Measurements from ENCODE around the gene NOP56. TPM values are rescaled to one million over a fixed set of nuclear protein-coding genes. Genes with fewer than 3 reads are reported as not detected.

Gene NOP56
- total RNA-seq, 2 donors from 2014 or later, result 424 to 981 TPM

GRCh38 chr20:2624190-2624589 lies 28.2 kb upstream of the NOP56 start:
- ATAC-seq (no peak), DNase-seq (ENCODE audit: low spot score) (no peak)
- H3K27me3 Mint-ChIP-seq, result peaks cover 17 to 19% of the 10 kb centered on the region in 2 donors
- no peaks in the 10 kb centered on the region for H3K4me1 Mint-ChIP-seq (ENCODE audit: low read depth in 2 of 2)
- no peaks in the 10 kb centered on the region for H3K9me3 Mint-ChIP-seq
- H3K4me3 Mint-ChIP-seq, result no peak overlapping the region
- H3K36me3 Mint-ChIP-seq, result peaks cover 12% of the 10 kb centered on the region
- no peak overlapping the region for H3K27ac Mint-ChIP-seq

- peaks cover 8 to 19% of the 10 kb centered on the region in 2 donors for H3K27me3 Mint-ChIP-seq
- H3K36me3 Mint-ChIP-seq, result peaks cover 11% of the 10 kb centered on the region
- no peak for ATAC-seq
- no peak overlapping the region for H3K4me3 Mint-ChIP-seq
- no peaks in the 10 kb centered on the region for H3K9me3 Mint-ChIP-seq
- no peak overlapping the region for H3K27ac Mint-ChIP-seq
- DNase-seq (ENCODE audit: low spot score), result no peak
- no peaks in the 10 kb centered on the region for H3K4me1 Mint-ChIP-seq (ENCODE audit: low read depth in 2 of 2)
Observed at GRCh38 chr20:2625062-2625461, 27.4 kb upstream of the NOP56 start.

- Mint-ChIP-seq H3K27me3 (peaks cover 6 to 12% of the 10 kb centered on the region in 2 donors), H3K4me1 (ENCODE audit: low read depth in 2 of 2) (no peaks in the 10 kb centered on the region), H3K36me3 (peaks cover 16% of the 10 kb centered on the region), H3K9me3 (no peaks in the 10 kb centered on the region), H3K27ac (no peak overlapping the region), H3K4me3 (no peak overlapping the region)
- DNase-seq (ENCODE audit: low spot score) (no peak), ATAC-seq (no peak)
Observed at GRCh38 chr20:2626853-2627541, 25.4 kb upstream of the NOP56 start.

GRCh38 chr20:2631228-2631627 lies 21.2 kb upstream of the NOP56 start:
- peaks cover 7 to 20% of the 10 kb centered on the region in 2 donors for H3K27me3 Mint-ChIP-seq
- H3K9me3 Mint-ChIP-seq, result no peaks in the 10 kb centered on the region
- no peak overlapping the region for H3K27ac Mint-ChIP-seq
- H3K4me3 Mint-ChIP-seq, result no peak overlapping the region
- peaks cover under 1 to 13% of the 10 kb centered on the region in 2 donors for H3K4me1 Mint-ChIP-seq (ENCODE audit: low read depth in 2 of 2)
- ATAC-seq, result no peak
- no peak for DNase-seq (ENCODE audit: low spot score)
- H3K36me3 Mint-ChIP-seq, result peaks cover 17% of the 10 kb centered on the region

- ATAC-seq (no peak), DNase-seq (ENCODE audit: low spot score) (no peak)
- Mint-ChIP-seq H3K36me3 (peaks cover 9% of the 10 kb centered on the region), H3K27me3 (peaks cover 2 to 20% of the 10 kb centered on the region in 2 donors), H3K27ac (no peak overlapping the region), H3K4me1 (ENCODE audit: low read depth in 2 of 2) (peaks cover 16 to 30% of the 10 kb centered on the region in 2 donors), H3K9me3 (no peaks in the 10 kb centered on the region), H3K4me3 (no peak overlapping the region)
Observed at GRCh38 chr20:2633381-2633780, 19.1 kb upstream of the NOP56 start.

GRCh38 chr20:2637246-2637645 lies 15.2 kb upstream of the NOP56 start:
- H3K4me1 Mint-ChIP-seq (ENCODE audit: low read depth in 2 of 2), result peaks cover 29 to 38% of the 10 kb centered on the region in 2 donors
- ATAC-seq, result peak; percentile 58 to 65
- H3K9me3 Mint-ChIP-seq, result no peaks in the 10 kb centered on the region
- peak overlapping the region in 1 of 2 donors; percentile 77 for H3K27ac Mint-ChIP-seq
- DNase-seq (ENCODE audit: low spot score), result no peak
- H3K27me3 Mint-ChIP-seq, result peaks cover 2 to 13% of the 10 kb centered on the region in 2 donors
- H3K36me3 Mint-ChIP-seq, result no peaks in the 10 kb centered on the region
- H3K4me3 Mint-ChIP-seq, result peak overlapping the region; percentile 6

- Mint-ChIP-seq H3K4me3 (no peak overlapping the region), H3K4me1 (ENCODE audit: low read depth in 2 of 2) (peaks cover 29 to 32% of the 10 kb centered on the region in 2 donors), H3K27ac (no peak overlapping the region), H3K27me3 (no peaks in the 10 kb centered on the region), H3K36me3 (no peaks in the 10 kb centered on the region), H3K9me3 (no peaks in the 10 kb centered on the region)
- no peak for ATAC-seq
- DNase-seq (ENCODE audit: low spot score), result no peak
Observed at GRCh38 chr20:2640260-2640659, 12.2 kb upstream of the NOP56 start.

- Mint-ChIP-seq H3K27ac (no peak overlapping the region), H3K4me3 (no peak overlapping the region), H3K36me3 (no peaks in the 10 kb centered on the region), H3K4me1 (ENCODE audit: low read depth in 2 of 2) (peaks cover 29% of the 10 kb centered on the region in 2 donors), H3K27me3 (no peaks in the 10 kb centered on the region), H3K9me3 (no peaks in the 10 kb centered on the region)
- no peak for ATAC-seq
- no peak for DNase-seq (ENCODE audit: low spot score)
Observed at GRCh38 chr20:2640899-2641298, 11.5 kb upstream of the NOP56 start.

- no peak overlapping the region for H3K4me3 Mint-ChIP-seq
- no peaks in the 10 kb centered on the region for H3K9me3 Mint-ChIP-seq
- no peak overlapping the region for H3K27ac Mint-ChIP-seq
- no peaks in the 10 kb centered on the region for H3K27me3 Mint-ChIP-seq
- ATAC-seq, result no peak
- peaks cover 13% of the 10 kb centered on the region in 2 donors for H3K4me1 Mint-ChIP-seq (ENCODE audit: low read depth in 2 of 2)
- DNase-seq (ENCODE audit: low spot score), result no peak
- no peaks in the 10 kb centered on the region for H3K36me3 Mint-ChIP-seq
Observed at GRCh38 chr20:2643708-2644107, 8.7 kb upstream of the NOP56 start.

GRCh38 chr20:2652724-2653555 lies 508 bp downstream of the NOP56 start:
- peak overlapping the region; percentile 86 for H3K4me3 Mint-ChIP-seq
- DNase-seq (ENCODE audit: low spot score) (no peak), ATAC-seq (peak; percentile 66 to 71)
- peaks cover 28% of the 10 kb centered on the region for H3K36me3 Mint-ChIP-seq
- peak overlapping the region; percentile 67 to 85 for H3K27ac Mint-ChIP-seq
- no peaks in the 10 kb centered on the region for H3K27me3 Mint-ChIP-seq
- H3K4me1 Mint-ChIP-seq (ENCODE audit: low read depth in 2 of 2), result peaks cover 26 to 28% of the 10 kb centered on the region in 2 donors
- no peaks in the 10 kb centered on the region for H3K9me3 Mint-ChIP-seq

GRCh38 chr20:2653556-2654383 lies 1.3 kb downstream of the NOP56 start:
- DNase-seq (ENCODE audit: low spot score), result no peak
- Mint-ChIP-seq H3K27me3 (no peaks in the 10 kb centered on the region), H3K4me1 (ENCODE audit: low read depth in 2 of 2) (peaks cover 30% of the 10 kb centered on the region in 2 donors), H3K9me3 (no peaks in the 10 kb centered on the region), H3K27ac (peak overlapping the region; percentile 67 to 85), H3K4me3 (peak overlapping the region; percentile 86), H3K36me3 (peaks cover 33% of the 10 kb centered on the region)
- ATAC-seq, result no peak

- no peaks in the 10 kb centered on the region for H3K9me3 Mint-ChIP-seq
- H3K36me3 Mint-ChIP-seq, result peaks cover 37% of the 10 kb centered on the region
- peaks cover 34% of the 10 kb centered on the region in 2 donors for H3K4me1 Mint-ChIP-seq (ENCODE audit: low read depth in 2 of 2)
- ATAC-seq (no peak), DNase-seq (ENCODE audit: low spot score) (no peak)
- peak overlapping the region; percentile 86 for H3K4me3 Mint-ChIP-seq
- H3K27ac Mint-ChIP-seq, result peak overlapping the region; percentile 67 to 85
- H3K27me3 Mint-ChIP-seq, result no peaks in the 10 kb centered on the region
Observed at GRCh38 chr20:2654384-2654822, 2.0 kb downstream of the NOP56 start.

- peaks cover 37% of the 10 kb centered on the region for H3K36me3 Mint-ChIP-seq
- peak overlapping the region; percentile 67 to 85 for H3K27ac Mint-ChIP-seq
- H3K4me1 Mint-ChIP-seq (ENCODE audit: low read depth in 2 of 2), result peaks cover 34% of the 10 kb centered on the region in 2 donors
- ATAC-seq (no peak), DNase-seq (ENCODE audit: low spot score) (no peak)
- H3K27me3 Mint-ChIP-seq, result no peaks in the 10 kb centered on the region
- no peaks in the 10 kb centered on the region for H3K9me3 Mint-ChIP-seq
- H3K4me3 Mint-ChIP-seq, result peak overlapping the region; percentile 86
Observed at GRCh38 chr20:2654831-2655230, 2.4 kb downstream of the NOP56 start.

Data from natural killer cell treated with Interleukin-12 subunit alpha and Interleukin-12 subunit beta and Interleukin-15 and Interleukin-18, amount 100 ng/mL, for 72 hours (primary cell).